Measurements from ENCODE around the gene EIF2S2. TPM values are rescaled to one million over a fixed set of nuclear protein-coding genes. Genes with fewer than 3 reads are reported as not detected.

The EIF2S2 gene
- polyA plus RNA-seq, 3 donors, result 18.8 to 20.1 (median 18.9) TPM

DNA sequence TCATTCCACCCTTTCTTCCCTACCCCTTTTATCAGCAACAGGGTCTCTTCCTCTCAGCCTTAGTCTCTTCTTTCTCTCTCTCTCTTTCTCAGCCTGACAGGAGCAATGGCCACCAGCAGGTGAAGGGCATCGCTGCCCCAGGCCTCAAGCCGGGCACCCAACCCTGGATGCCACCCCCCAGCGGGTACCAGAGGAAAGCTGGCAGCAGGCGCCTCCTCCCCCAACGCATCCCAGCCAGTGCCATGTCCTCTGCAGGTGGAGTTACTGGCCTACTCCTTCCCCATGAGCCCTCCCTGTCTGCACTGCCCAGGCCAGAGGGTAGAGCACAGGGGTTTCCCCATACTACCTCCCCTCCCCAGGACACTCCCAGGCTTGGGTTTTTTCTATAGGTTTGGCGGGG is 32.2 kb downstream of the EIF2S2 start:
- intact Hi-C loops (cut with micrococcal nuclease), result no loop called here
- H3K36me3 Mint-ChIP-seq, result peaks cover 74 to 91% of the 10 kb centered on the region in 2 donors

GRCh38 chr20:34078540-34078939 is 33.5 kb downstream of the EIF2S2 start:
- H3K27ac Mint-ChIP-seq, result peak overlapping the region in 2 of 7 donors; percentile 3 to 43
- H2AFZ ChIP-seq (ENCODE audit: insufficient read depth, low read depth, low read length, poor library complexity, severe bottlenecking), result no peak overlapping the region
- no peak overlapping the region for H3K9ac ChIP-seq (ENCODE audit: insufficient read depth, low read length, poor library complexity, severe bottlenecking)
- intact Hi-C loops (cut with micrococcal nuclease), result no loop called here
- no peaks in the 10 kb centered on the region for H3K27me3 ChIP-seq (ENCODE audit: control insufficient read depth in 2 of 2, insufficient read depth in 2 of 2, low read length in 2 of 2)
- no peak overlapping the region for H3K4me2 ChIP-seq (replicated peaks; ENCODE audit: extremely low read depth, low read length, poor library complexity, severe bottlenecking)
- H3K4me1 ChIP-seq (ENCODE audit: control insufficient read depth in 1 of 2, insufficient read depth in 2 of 2, low read length in 2 of 2), result no peaks in the 10 kb centered on the region
- H3K36me3 Mint-ChIP-seq, result peaks cover 67 to 91% of the 10 kb centered on the region in 2 donors
- H3K4me3 Mint-ChIP-seq, result no peak overlapping the region
- H3K4me3 ChIP-seq (replicated peaks in 1 of 3; ENCODE audit: low read depth in 2 of 3, low read length in 3 of 3), result no peak overlapping the region
- peaks cover 89 to 98% of the 10 kb centered on the region in 2 donors for H3K36me3 ChIP-seq (replicated peaks in 1 of 2; ENCODE audit: control insufficient read depth in 1 of 2, insufficient read depth in 2 of 2, low read length in 2 of 2)
- TF ChIP-seq, protein P1, sequence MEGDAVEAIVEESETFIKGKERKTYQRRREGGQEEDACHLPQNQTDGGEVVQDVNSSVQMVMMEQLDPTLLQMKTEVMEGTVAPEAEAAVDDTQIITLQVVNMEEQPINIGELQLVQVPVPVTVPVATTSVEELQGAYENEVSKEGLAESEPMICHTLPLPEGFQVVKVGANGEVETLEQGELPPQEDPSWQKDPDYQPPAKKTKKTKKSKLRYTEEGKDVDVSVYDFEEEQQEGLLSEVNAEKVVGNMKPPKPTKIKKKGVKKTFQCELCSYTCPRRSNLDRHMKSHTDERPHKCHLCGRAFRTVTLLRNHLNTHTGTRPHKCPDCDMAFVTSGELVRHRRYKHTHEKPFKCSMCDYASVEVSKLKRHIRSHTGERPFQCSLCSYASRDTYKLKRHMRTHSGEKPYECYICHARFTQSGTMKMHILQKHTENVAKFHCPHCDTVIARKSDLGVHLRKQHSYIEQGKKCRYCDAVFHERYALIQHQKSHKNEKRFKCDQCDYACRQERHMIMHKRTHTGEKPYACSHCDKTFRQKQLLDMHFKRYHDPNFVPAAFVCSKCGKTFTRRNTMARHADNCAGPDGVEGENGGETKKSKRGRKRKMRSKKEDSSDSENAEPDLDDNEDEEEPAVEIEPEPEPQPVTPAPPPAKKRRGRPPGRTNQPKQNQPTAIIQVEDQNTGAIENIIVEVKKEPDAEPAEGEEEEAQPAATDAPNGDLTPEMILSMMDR (IDR thresholded peaks at IDR 0.05), result no peak
- peaks cover 19% of the 10 kb centered on the region for H3K79me2 ChIP-seq (ENCODE audit: insufficient read depth, low read length)
- no peaks in the 10 kb centered on the region for H3K9me3 Mint-ChIP-seq
- no peak for DNase-seq
- H3K27ac ChIP-seq (ENCODE audit: low read depth in 1 of 2, low read length in 2 of 2), result no peak overlapping the region
- H3K4me1 Mint-ChIP-seq, result peaks cover 2% of the 10 kb centered on the region
- WGBS (ENCODE audit: insufficient coverage), result no CpG with 5 or more reads among the region's 5 CpGs
- no peaks in the 10 kb centered on the region for H3K9me3 ChIP-seq (replicated peaks in 1 of 2; ENCODE audit: control insufficient read depth in 1 of 2, insufficient read depth in 1 of 2, low read length in 2 of 2)
- H3K27me3 Mint-ChIP-seq (ENCODE audit: low read depth in 3 of 3), result no peaks in the 10 kb centered on the region
- H4K20me1 ChIP-seq (ENCODE audit: insufficient read depth, low read length), result peaks cover 81% of the 10 kb centered on the region

More for the DNA sequence above, 32.2 kb downstream of the EIF2S2 start:
- H3K27me3 Mint-ChIP-seq (ENCODE audit: low read depth in 3 of 3), result no peaks in the 10 kb centered on the region
- Histone ChIP-seq H3K27me3 (ENCODE audit: control insufficient read depth in 2 of 2, insufficient read depth in 2 of 2, low read length in 2 of 2) (no peaks in the 10 kb centered on the region), H3K27ac (ENCODE audit: low read depth in 1 of 2, low read length in 2 of 2) (no peak overlapping the region), H3K4me1 (ENCODE audit: control insufficient read depth in 1 of 2, insufficient read depth in 2 of 2, low read length in 2 of 2) (no peaks in the 10 kb centered on the region), H3K9ac (ENCODE audit: insufficient read depth, low read length, poor library complexity, severe bottlenecking) (no peak overlapping the region), H2AFZ (ENCODE audit: insufficient read depth, low read depth, low read length, poor library complexity, severe bottlenecking) (no peak overlapping the region), H3K36me3 (replicated peaks in 1 of 2; ENCODE audit: control insufficient read depth in 1 of 2, insufficient read depth in 2 of 2, low read length in 2 of 2) (peaks cover 89 to 98% of the 10 kb centered on the region in 2 donors), H3K4me2 (replicated peaks; ENCODE audit: extremely low read depth, low read length, poor library complexity, severe bottlenecking) (no peak overlapping the region), H3K4me3 (replicated peaks in 1 of 3; ENCODE audit: low read depth in 2 of 3, low read length in 3 of 3) (no peak overlapping the region), H4K20me1 (ENCODE audit: insufficient read depth, low read length) (peaks cover 81% of the 10 kb centered on the region), H3K79me2 (ENCODE audit: insufficient read depth, low read length) (peaks cover 11% of the 10 kb centered on the region), H3K9me3 (replicated peaks in 1 of 2; ENCODE audit: control insufficient read depth in 1 of 2, insufficient read depth in 1 of 2, low read length in 2 of 2) (no peaks in the 10 kb centered on the region)
- H3K4me3 Mint-ChIP-seq, result no peak overlapping the region
- 100% methylated on average over 6 of the region's 6 CpGs for WGBS (ENCODE audit: insufficient coverage)
- peak overlapping the region in 2 of 7 donors; percentile 21 to 82 for H3K27ac Mint-ChIP-seq
- no peaks in the 10 kb centered on the region for H3K9me3 Mint-ChIP-seq
- TF ChIP-seq, protein P1 (IDR thresholded peaks at IDR 0.05), result no peak
- peaks cover 2% of the 10 kb centered on the region for H3K4me1 Mint-ChIP-seq
- no peak for DNase-seq

Data from CD14-positive monocyte (primary cell).